Measurements from ENCODE around the gene SMYD5. TPM values are rescaled to one million over a fixed set of nuclear protein-coding genes. Genes with fewer than 3 reads are reported as not detected.
"Not testable (repeated sequence)": the region's sequence is repeated elsewhere in the genome, so short reads cannot be mapped to it uniquely, and the experiment has no call there.

The SMYD5 gene
- total RNA-seq, 2 donors from 2014 or later = 12.6 to 16.2 TPM

GRCh38 chr2:73176881-73177644, 37.0 kb upstream of the SMYD5 start:
- TF ChIP-seq CTCF (IDR thresholded peaks at IDR 0.05) = peak; percentile 98
- Histone ChIP-seq H3K36me3 (no peaks in the 10 kb centered on the region), H3K9me3 (no peaks in the 10 kb centered on the region), H3K4me1 (ENCODE audit: control insufficient read depth in 1 of 2, low read depth in 2 of 2) (peaks cover 0 to 19% of the 10 kb centered on the region in 2 donors), H3K27ac (peak overlapping the region; percentile 71 to 80), H3K4me3 (peak overlapping the region; percentile 77), H3K27me3 (replicated peaks; ENCODE audit: insufficient read depth) (no peaks in the 10 kb centered on the region)
- DNase-seq (ENCODE audit: low spot score) (peak; percentile 79), ATAC-seq (ENCODE audit: insufficient number of reproducible peaks, low FRiP score, low read depth) (peak; percentile 65)

- Histone ChIP-seq H3K27ac (no peak overlapping the region), H3K27me3 (replicated peaks; ENCODE audit: insufficient read depth) (no peaks in the 10 kb centered on the region), H3K4me1 (ENCODE audit: control insufficient read depth in 1 of 2, low read depth in 2 of 2) (peaks cover 0 to 19% of the 10 kb centered on the region in 2 donors), H3K9me3 (no peaks in the 10 kb centered on the region), H3K4me3 (peak overlapping the region; percentile 77), H3K36me3 (no peaks in the 10 kb centered on the region)
- ATAC-seq (ENCODE audit: insufficient number of reproducible peaks, low FRiP score, low read depth) = peak; percentile 14
- TF ChIP-seq CTCF (IDR thresholded peaks at IDR 0.05) = no peak
- DNase-seq (ENCODE audit: low spot score) = no peak
Observed at GRCh38 chr2:73177645-73178255, 36.3 kb upstream of the SMYD5 start.

GRCh38 chr2:73185965-73186364, 28.1 kb upstream of the SMYD5 start:
- no peaks in the 10 kb centered on the region for H3K27me3 ChIP-seq (replicated peaks; ENCODE audit: insufficient read depth)
- peaks cover 7% of the 10 kb centered on the region for H3K9me3 ChIP-seq
- TF ChIP-seq CTCF (IDR thresholded peaks at IDR 0.05) = no peak
- H3K27ac ChIP-seq = no peak overlapping the region
- no peak overlapping the region for H3K4me3 ChIP-seq
- no peak for ATAC-seq (ENCODE audit: insufficient number of reproducible peaks, low FRiP score, low read depth)
- no peak for DNase-seq (ENCODE audit: low spot score)
- H3K36me3 ChIP-seq = no peaks in the 10 kb centered on the region
- H3K4me1 ChIP-seq (ENCODE audit: control insufficient read depth in 1 of 2, low read depth in 2 of 2) = no peaks in the 10 kb centered on the region

- H3K9me3 ChIP-seq = peaks cover 7% of the 10 kb centered on the region
- H3K36me3 ChIP-seq = no peaks in the 10 kb centered on the region
- ATAC-seq (ENCODE audit: insufficient number of reproducible peaks, low FRiP score, low read depth) (no peak), DNase-seq (ENCODE audit: low spot score) (no peak)
- H3K4me1 ChIP-seq (ENCODE audit: control insufficient read depth in 1 of 2, low read depth in 2 of 2) = no peaks in the 10 kb centered on the region
- no peak for TF ChIP-seq CTCF (IDR thresholded peaks at IDR 0.05)
- H3K4me3 ChIP-seq = no peak overlapping the region
- no peaks in the 10 kb centered on the region for H3K27me3 ChIP-seq (replicated peaks; ENCODE audit: insufficient read depth)
- no peak overlapping the region for H3K27ac ChIP-seq
Observed at GRCh38 chr2:73187549-73187948, 26.5 kb upstream of the SMYD5 start.

GRCh38 chr2:73197579-73197978, 16.5 kb upstream of the SMYD5 start:
- peaks cover 4 to 10% of the 10 kb centered on the region in 2 donors for H3K4me1 ChIP-seq (ENCODE audit: control insufficient read depth in 1 of 2, low read depth in 2 of 2)
- no peak for DNase-seq (ENCODE audit: low spot score)
- peaks cover under 1% of the 10 kb centered on the region for H3K27me3 ChIP-seq (replicated peaks; ENCODE audit: insufficient read depth)
- H3K36me3 ChIP-seq = no peaks in the 10 kb centered on the region
- no peak overlapping the region for H3K27ac ChIP-seq
- no peaks in the 10 kb centered on the region for H3K9me3 ChIP-seq
- TF ChIP-seq CTCF (IDR thresholded peaks at IDR 0.05) = no peak
- H3K4me3 ChIP-seq = no peak overlapping the region
- ATAC-seq (ENCODE audit: insufficient number of reproducible peaks, low FRiP score, low read depth) = no peak

- not testable (repeated sequence) for ATAC-seq (ENCODE audit: insufficient number of reproducible peaks, low FRiP score, low read depth); DNase-seq (ENCODE audit: low spot score); H3K36me3 ChIP-seq; H3K27ac ChIP-seq; H3K9me3 ChIP-seq; H3K4me3 ChIP-seq; H3K27me3 ChIP-seq (replicated peaks; ENCODE audit: insufficient read depth)
- H3K4me1 ChIP-seq (ENCODE audit: control insufficient read depth in 1 of 2, low read depth in 2 of 2) = peaks cover 7 to 18% of the 10 kb centered on the region in 2 donors
Observed at GRCh38 chr2:73200281-73200680, 13.8 kb upstream of the SMYD5 start.

Data from thoracic aorta (tissue), 2 donors.